ENCODE data around the gene ENKUR.

- TF ChIP-seq CTCF (conservative IDR thresholded peaks at IDR 0.05; ENCODE audit: low read depth, low read length) (no peak), EZH2 (IDR thresholded peaks at IDR 0.05; ENCODE audit: borderline replicate concordance, low read depth, low read length, poor library complexity, severe bottlenecking) (no peak)
Measured at GRCh38 chr10:25017661-25018060, 1.7 kb upstream of the ENKUR start.

Measured in A673 (cell line).